ENCODE results near the gene CLEC1A.

The CLEC1A gene

DNA sequence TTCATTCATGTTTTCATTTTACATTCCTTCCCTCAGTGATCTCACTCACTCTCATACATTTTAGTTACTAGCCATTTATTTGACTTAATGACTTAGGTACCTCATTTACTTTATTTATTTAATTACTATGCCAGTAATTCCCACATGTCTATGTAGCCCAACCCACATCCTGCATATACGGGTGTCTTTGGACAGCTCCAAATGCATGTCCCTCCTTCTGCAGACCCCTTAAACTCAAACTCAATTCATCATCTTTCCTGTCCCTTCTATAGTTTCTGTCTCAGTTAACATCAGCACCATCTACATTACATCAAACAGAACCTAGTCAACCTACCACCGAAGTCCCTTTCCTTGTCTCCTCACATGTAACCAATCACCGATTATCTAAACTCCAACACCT, 2.8 kb downstream of the CLEC1A start:
- no peak for TF ChIP-seq EZH2 (IDR thresholded peaks at IDR 0.05; ENCODE audit: borderline replicate concordance, low read depth, low read length, severe bottlenecking)
- TF ChIP-seq, protein P1, sequence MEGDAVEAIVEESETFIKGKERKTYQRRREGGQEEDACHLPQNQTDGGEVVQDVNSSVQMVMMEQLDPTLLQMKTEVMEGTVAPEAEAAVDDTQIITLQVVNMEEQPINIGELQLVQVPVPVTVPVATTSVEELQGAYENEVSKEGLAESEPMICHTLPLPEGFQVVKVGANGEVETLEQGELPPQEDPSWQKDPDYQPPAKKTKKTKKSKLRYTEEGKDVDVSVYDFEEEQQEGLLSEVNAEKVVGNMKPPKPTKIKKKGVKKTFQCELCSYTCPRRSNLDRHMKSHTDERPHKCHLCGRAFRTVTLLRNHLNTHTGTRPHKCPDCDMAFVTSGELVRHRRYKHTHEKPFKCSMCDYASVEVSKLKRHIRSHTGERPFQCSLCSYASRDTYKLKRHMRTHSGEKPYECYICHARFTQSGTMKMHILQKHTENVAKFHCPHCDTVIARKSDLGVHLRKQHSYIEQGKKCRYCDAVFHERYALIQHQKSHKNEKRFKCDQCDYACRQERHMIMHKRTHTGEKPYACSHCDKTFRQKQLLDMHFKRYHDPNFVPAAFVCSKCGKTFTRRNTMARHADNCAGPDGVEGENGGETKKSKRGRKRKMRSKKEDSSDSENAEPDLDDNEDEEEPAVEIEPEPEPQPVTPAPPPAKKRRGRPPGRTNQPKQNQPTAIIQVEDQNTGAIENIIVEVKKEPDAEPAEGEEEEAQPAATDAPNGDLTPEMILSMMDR (IDR thresholded peaks at IDR 0.05; ENCODE audit: borderline replicate concordance, extremely low read depth, low read length, poor library complexity, severe bottlenecking), result no peak
- Histone ChIP-seq H3K4me1 (ENCODE audit: insufficient read depth, low read length) (no peaks in the 10 kb centered on the region), H3K9ac (ENCODE audit: low read depth, low read length) (no peak overlapping the region), H3K4me3 (ENCODE audit: low read depth in 1 of 2, low read length in 2 of 2) (no peak overlapping the region), H4K20me1 (ENCODE audit: insufficient read depth, low read length) (no peaks in the 10 kb centered on the region), H3K4me2 (ENCODE audit: insufficient read depth, low read length) (no peak overlapping the region), H3K79me2 (ENCODE audit: insufficient read depth, low read length) (no peaks in the 10 kb centered on the region), H2AFZ (ENCODE audit: low read depth, low read length) (no peak overlapping the region), H3K27ac (ENCODE audit: low read length) (no peak overlapping the region), H3K9me3 (ENCODE audit: insufficient read depth, low read length, severe bottlenecking) (no peaks in the 10 kb centered on the region), H3K36me3 (ENCODE audit: insufficient read depth, low read length) (no peaks in the 10 kb centered on the region), H3K27me3 (ENCODE audit: insufficient read depth, low read length, poor library complexity) (peaks cover 31% of the 10 kb centered on the region)
- ATAC-seq (ENCODE audit: insufficient read depth, low read depth) (no peak), DNase-seq (no peak)

DNA sequence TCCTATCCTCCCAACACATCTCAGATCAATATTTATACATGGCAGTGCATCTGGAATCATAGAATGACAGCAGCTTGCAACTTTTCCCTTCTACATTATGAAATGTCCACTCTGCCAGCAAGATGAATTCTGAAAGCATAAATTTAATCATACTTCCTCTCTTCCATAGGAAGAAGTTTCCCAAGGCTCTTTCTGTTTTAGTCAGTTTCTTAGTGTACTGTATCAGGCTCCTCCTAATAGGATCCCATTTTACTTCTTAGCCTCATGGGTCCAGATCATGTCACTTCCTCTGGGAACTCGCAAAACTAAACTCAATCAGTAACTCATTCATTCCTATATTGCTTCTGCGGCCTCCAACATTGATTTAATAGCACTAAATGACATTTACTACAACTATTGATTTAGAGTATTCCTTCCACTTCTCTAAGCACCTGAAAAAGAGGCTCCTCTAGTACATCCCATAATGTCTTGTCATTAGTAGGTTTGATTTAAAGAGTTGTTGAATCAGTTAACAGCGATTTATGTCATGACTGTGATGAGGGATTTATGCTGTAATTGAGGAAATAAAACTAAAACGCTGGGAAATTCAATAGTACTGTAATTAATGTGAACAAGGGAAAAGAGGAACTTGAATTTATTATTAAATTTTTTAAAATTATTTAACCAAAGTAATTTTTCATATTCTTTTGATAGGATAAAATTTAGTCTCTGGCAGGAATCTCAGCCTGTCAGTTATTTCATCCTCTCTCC, 4.0 kb downstream of the CLEC1A start:
- no peak for TF ChIP-seq EZH2 (IDR thresholded peaks at IDR 0.05; ENCODE audit: borderline replicate concordance, low read depth, low read length, severe bottlenecking)
- TF ChIP-seq, protein P1 (IDR thresholded peaks at IDR 0.05; ENCODE audit: borderline replicate concordance, extremely low read depth, low read length, poor library complexity, severe bottlenecking), result no peak
- H3K79me2 ChIP-seq (ENCODE audit: insufficient read depth, low read length), result no peaks in the 10 kb centered on the region
- no peak overlapping the region for H3K4me2 ChIP-seq (ENCODE audit: insufficient read depth, low read length)
- ATAC-seq (ENCODE audit: insufficient read depth, low read depth) (no peak), DNase-seq (no peak)
- no peak overlapping the region for H2AFZ ChIP-seq (ENCODE audit: low read depth, low read length)
- H3K27me3 ChIP-seq (ENCODE audit: insufficient read depth, low read length, poor library complexity), result peaks cover 32% of the 10 kb centered on the region
- H3K9ac ChIP-seq (ENCODE audit: low read depth, low read length), result no peak overlapping the region
- no peaks in the 10 kb centered on the region for H3K4me1 ChIP-seq (ENCODE audit: insufficient read depth, low read length)
- no peak overlapping the region for H3K4me3 ChIP-seq (ENCODE audit: low read depth in 1 of 2, low read length in 2 of 2)
- no peak overlapping the region for H3K27ac ChIP-seq (ENCODE audit: low read length)
- no peaks in the 10 kb centered on the region for H4K20me1 ChIP-seq (ENCODE audit: insufficient read depth, low read length)
- H3K36me3 ChIP-seq (ENCODE audit: insufficient read depth, low read length), result no peaks in the 10 kb centered on the region
- H3K9me3 ChIP-seq (ENCODE audit: insufficient read depth, low read length, severe bottlenecking), result no peaks in the 10 kb centered on the region

DNA sequence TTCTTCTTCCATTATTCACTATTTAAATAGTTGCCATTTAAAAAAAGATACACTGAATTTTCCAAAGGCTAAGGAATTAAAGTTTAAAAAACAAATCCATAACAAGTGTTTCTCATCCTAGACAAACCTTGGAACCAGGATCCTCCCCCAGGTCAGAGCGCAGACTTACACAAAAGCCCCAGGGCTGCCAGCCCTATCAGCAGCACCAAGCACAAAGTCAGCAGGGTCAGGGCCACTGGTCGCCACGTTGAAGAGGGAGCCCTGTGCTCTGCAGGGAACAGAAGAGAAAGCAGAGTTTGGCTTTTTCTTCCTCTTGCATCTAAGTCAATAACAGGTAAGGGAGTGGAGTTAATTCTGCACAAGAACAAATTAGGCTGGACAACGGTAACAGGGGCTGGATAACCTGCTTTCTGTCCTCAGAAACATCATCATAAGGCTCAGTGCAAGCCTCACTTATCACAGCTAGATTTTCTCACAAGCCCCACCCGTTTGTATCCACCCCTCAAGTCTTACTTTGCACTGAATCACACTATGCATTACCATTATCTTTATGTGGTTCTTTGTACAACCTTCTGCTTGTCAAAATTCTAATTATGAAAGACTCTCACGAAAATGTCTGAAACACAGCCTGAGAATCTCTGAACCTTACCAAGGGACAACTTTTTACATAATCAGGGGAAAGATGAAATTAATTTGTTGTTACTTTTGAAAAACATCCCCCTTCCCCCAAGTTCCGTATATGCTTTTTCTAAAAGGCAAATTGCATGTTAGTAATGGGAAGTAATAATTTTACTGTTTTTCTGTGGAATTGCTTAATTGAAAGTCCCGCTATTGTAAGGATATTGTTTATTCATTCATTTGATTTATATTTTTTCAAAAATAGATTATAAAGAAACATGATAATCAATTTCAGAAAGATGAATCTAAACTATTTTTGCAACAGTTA, 9.6 kb downstream of the CLEC1A start:
- Histone ChIP-seq H3K27ac (ENCODE audit: low read length) (no peak overlapping the region), H3K4me3 (ENCODE audit: low read depth in 1 of 2, low read length in 2 of 2) (no peak overlapping the region), H3K9me3 (ENCODE audit: insufficient read depth, low read length, severe bottlenecking) (no peaks in the 10 kb centered on the region), H2AFZ (ENCODE audit: low read depth, low read length) (no peak overlapping the region), H3K27me3 (ENCODE audit: insufficient read depth, low read length, poor library complexity) (peaks cover 16% of the 10 kb centered on the region), H3K4me1 (ENCODE audit: insufficient read depth, low read length) (no peaks in the 10 kb centered on the region), H3K4me2 (ENCODE audit: insufficient read depth, low read length) (no peak overlapping the region), H4K20me1 (ENCODE audit: insufficient read depth, low read length) (no peaks in the 10 kb centered on the region), H3K79me2 (ENCODE audit: insufficient read depth, low read length) (no peaks in the 10 kb centered on the region), H3K9ac (ENCODE audit: low read depth, low read length) (no peak overlapping the region), H3K36me3 (ENCODE audit: insufficient read depth, low read length) (no peaks in the 10 kb centered on the region)
- TF ChIP-seq EZH2 (IDR thresholded peaks at IDR 0.05; ENCODE audit: borderline replicate concordance, low read depth, low read length, severe bottlenecking), result no peak
- TF ChIP-seq, protein P1 (IDR thresholded peaks at IDR 0.05; ENCODE audit: borderline replicate concordance, extremely low read depth, low read length, poor library complexity, severe bottlenecking), result no peak
- DNase-seq (no peak), ATAC-seq (ENCODE audit: insufficient read depth, low read depth) (no peak)

Data from DND-41 (cell line).